Prostate gland (tissue), 2 donors: ENCODE data around the gene HRNR. TPM values are rescaled to one million over a fixed set of nuclear protein-coding genes. Genes with fewer than 3 reads are reported as not detected.
A peak's percentile ranks its signal among the peaks of the same experiment; 100 is the strongest.

Experiments used
- DNase-seq: peaks from one replicate; pipeline ENCODE4 v3.0.0-alpha.2; 2019; ENCODE audit warnings: low spot score
- H3K27ac ChIP-seq, 2 donors: fragments of 200-600 bp; sonication (generic); 2 replicates each; pipeline ENCODE4 v1.5.1; 2017 to 2019
- H3K27me3 ChIP-seq: fragments of 200-600 bp; sonication (generic); replicated peaks from 2 replicates; pipeline ENCODE4 v1.5.1; 2019; ENCODE audit not compliant: insufficient read depth
- H3K36me3 ChIP-seq, 2 donors: fragments of 200-600 bp; sonication (generic); 1 replicate in 1 of 2; 2 replicates in 1 of 2; pipeline versions ENCODE4 v1.5.1 to v1.8.1; 2017 to 2019
- H3K4me1 ChIP-seq: fragments of 200-600 bp; sonication (generic); replicated peaks from 2 replicates; pipeline ENCODE4 v1.5.1; 2019
- H3K4me3 ChIP-seq, 2 donors: fragments of 200-600 bp; sonication (generic); 2 replicates each; pipeline ENCODE4 v1.5.1; 2017 to 2019
- H3K9me3 ChIP-seq: fragments of 200-600 bp; sonication (generic); 2 replicates; pipeline ENCODE4 v1.5.1; 2017
- CTCF ChIP-seq, 4 experiments: fragments of 200-600 bp in 2 of 4; fragments of 450-650 bp in 2 of 4; sonication (generic) in 2 of 4; IDR thresholded peaks; 1 replicate in 3 of 4; 2 replicates in 1 of 4; pipeline ENCODE4 v1.5.1; 2016 to 2019; ENCODE audit warnings: antibody characterized with exemption in 4 of 4, mild to moderate bottlenecking in 2 of 4, moderate library complexity in 2 of 4
- POLR2A ChIP-seq: fragments of 450-650 bp; IDR thresholded peaks from one replicate; pipeline ENCODE4 v1.6.1; 2016; ENCODE audit warnings: antibody characterized with exemption, mild to moderate bottlenecking
- POLR2AphosphoS5 ChIP-seq: sonication (generic); formaldehyde crosslinking; IDR thresholded peaks from one replicate; pipeline ENCODE4 v1.6.1; 2017; ENCODE audit warnings: antibody characterized with exemption
- WGBS: methylation state at CpG from one replicate; pipeline ENCODE4 v1.1.5; 2018; 5-methylcytosine and 5-hydroxymethylcytosine counted together
- intact Hi-C: fragments of 100-400 bp; cut with DNase I; formaldehyde crosslinking; loops from one replicate; pipeline ENCODE4 v1.14.2; 2022
- total RNA-seq, 2 donors: library from RNA; depleted of rRNA; stranded (reverse); fragments of >200 nt; gene quantifications; one replicate each; pipeline ENCODE4 v1.1.0, GENCODE V29; 2016

The HRNR gene
- total RNA-seq, 2 donors from 2014 or later, result 0.06 TPM; not detected in 1

- no peaks in the 10 kb centered on the region for H3K27me3 ChIP-seq
- H3K36me3 ChIP-seq, result no peaks in the 10 kb centered on the region
- no peak for DNase-seq
- no peak overlapping the region for H3K27ac ChIP-seq
- intact Hi-C loops, result no loop called here
- H3K4me3 ChIP-seq, result no peak overlapping the region
- H3K4me1 ChIP-seq, result peaks cover 6% of the 10 kb centered on the region
- TF ChIP-seq POLR2AphosphoS5 (no peak), CTCF (IDR thresholded peaks at IDR 0.05) (no peak), POLR2A (no peak)
- no peaks in the 10 kb centered on the region for H3K9me3 ChIP-seq
These were observed 26.5 kb downstream of the HRNR start for GRCh38 chr1:152197361-152197941.

- intact Hi-C loops, result loop anchor here (5.0 kb wide), 2 partner anchors 251 to 266 kb away; no protein-coding TSS in a partner anchor
- no peaks in the 10 kb centered on the region for H3K36me3 ChIP-seq
- H3K27me3 ChIP-seq, result no peaks in the 10 kb centered on the region
- H3K27ac ChIP-seq, result peak overlapping the region in 1 of 2 donors; percentile 70
- TF ChIP-seq POLR2A, result no peak
- TF ChIP-seq POLR2AphosphoS5, result peak; percentile 83
- no peak for TF ChIP-seq CTCF (IDR thresholded peaks at IDR 0.05)
- DNase-seq, result peak; percentile 60
- H3K9me3 ChIP-seq, result no peaks in the 10 kb centered on the region
- H3K4me1 ChIP-seq, result peaks cover 20% of the 10 kb centered on the region
- no peak overlapping the region for H3K4me3 ChIP-seq
These were observed 32.3 kb downstream of the HRNR start for GRCh38 chr1:152191711-152192110.

GRCh38 chr1:152191260-152191659 is 32.7 kb downstream of the HRNR start:
- DNase-seq, result peak; percentile 44
- H3K27me3 ChIP-seq, result no peaks in the 10 kb centered on the region
- intact Hi-C loops, result loop anchor here (5.0 kb wide), 2 partner anchors 251 to 266 kb away; no protein-coding TSS in a partner anchor
- H3K4me1 ChIP-seq, result peaks cover 20% of the 10 kb centered on the region
- 46% methylated on average over 5 of the region's 5 CpGs for WGBS
- TF ChIP-seq POLR2AphosphoS5, result no peak
- H3K27ac ChIP-seq, result peak overlapping the region in 1 of 2 donors; percentile 70
- no peaks in the 10 kb centered on the region for H3K36me3 ChIP-seq
- no peak overlapping the region for H3K4me3 ChIP-seq
- H3K9me3 ChIP-seq, result no peaks in the 10 kb centered on the region

GRCh38 chr1:152190589-152190988 is 33.4 kb downstream of the HRNR start:
- DNase-seq, result no peak
- Histone ChIP-seq H3K4me1 (peaks cover 20% of the 10 kb centered on the region), H3K36me3 (no peaks in the 10 kb centered on the region), H3K4me3 (no peak overlapping the region), H3K9me3 (no peaks in the 10 kb centered on the region), H3K27me3 (no peaks in the 10 kb centered on the region), H3K27ac (peak overlapping the region in 1 of 2 donors; percentile 70)
- intact Hi-C loops, result loop anchor here (5.0 kb wide), 2 partner anchors 252 to 267 kb away; no protein-coding TSS in a partner anchor
- TF ChIP-seq POLR2A (no peak), POLR2AphosphoS5 (peak; percentile 69)
- 28% methylated on average over 2 of the region's 2 CpGs for WGBS

- intact Hi-C loops, result loop anchor here (5.0 kb wide), 3 partner anchors 138 to 267 kb away; no protein-coding TSS in a partner anchor
- Histone ChIP-seq H3K27me3 (no peaks in the 10 kb centered on the region), H3K36me3 (no peaks in the 10 kb centered on the region), H3K4me3 (peak overlapping the region in 1 of 2 donors; percentile 45), H3K4me1 (peaks cover 20% of the 10 kb centered on the region), H3K27ac (peak overlapping the region; percentile 53 to 71), H3K9me3 (no peaks in the 10 kb centered on the region)
- 22% methylated on average over 9 of the region's 9 CpGs for WGBS
- DNase-seq, result peak; percentile 66
- TF ChIP-seq CTCF (IDR thresholded peaks at IDR 0.05) (peak; percentile 51 to 85 (median 80)), POLR2A (no peak)
These were observed 34.1 kb downstream of the HRNR start for GRCh38 chr1:152189657-152190442.
